Ramos (cell line): ENCODE measurements around the gene SFPQ.
"Not testable (repeated sequence)": the region's sequence is repeated elsewhere in the genome, so short reads cannot be mapped to it uniquely, and the experiment has no call there.

Experiments
- in situ Hi-C: fragments of 300-500 bp; cut with MboI; formaldehyde crosslinking; loops from one replicate; pipeline ENCODE4 v1.14.3; 2022; ENCODE audit warnings: low sequenced_read_pairs; ENCODE audit not compliant: unreplicated experiment

Gene SFPQ

DNA sequence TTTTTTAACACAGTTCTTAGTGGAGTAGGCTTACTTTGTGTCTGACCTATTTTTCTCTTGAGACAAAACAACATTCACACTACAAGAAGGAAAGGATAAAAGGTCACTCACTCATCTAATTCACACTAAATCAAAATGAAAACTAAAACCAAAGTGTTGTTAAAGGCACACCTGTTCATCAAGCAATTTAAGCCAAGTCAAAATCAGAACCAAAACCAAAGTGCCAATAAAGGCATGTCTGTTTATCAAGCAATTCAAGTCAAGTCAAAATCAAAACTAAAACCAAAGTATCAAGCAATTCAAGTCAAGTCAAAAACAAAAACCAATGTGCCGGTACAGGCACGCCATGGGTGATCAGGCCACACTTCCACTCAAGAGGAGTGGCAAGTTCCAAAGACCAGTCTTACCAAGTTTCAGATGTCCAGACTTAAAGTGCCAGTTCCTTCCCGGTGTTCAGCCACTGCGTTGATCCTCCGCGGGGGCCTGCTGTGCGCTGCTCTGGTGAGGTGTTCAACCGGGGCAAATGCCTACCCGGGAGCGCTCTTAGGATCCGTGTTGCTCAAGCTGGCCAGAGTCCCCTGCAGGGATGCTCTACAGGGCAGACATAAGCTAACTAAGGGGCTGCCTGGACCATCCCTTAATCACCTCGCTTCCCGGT is 46.9 kb downstream of the SFPQ start:
- in situ Hi-C loops, result not testable (repeated sequence)

GRCh38 chr1:35143737-35144508 is 49.0 kb downstream of the SFPQ start:
- in situ Hi-C loops, result no loop called here

DNA sequence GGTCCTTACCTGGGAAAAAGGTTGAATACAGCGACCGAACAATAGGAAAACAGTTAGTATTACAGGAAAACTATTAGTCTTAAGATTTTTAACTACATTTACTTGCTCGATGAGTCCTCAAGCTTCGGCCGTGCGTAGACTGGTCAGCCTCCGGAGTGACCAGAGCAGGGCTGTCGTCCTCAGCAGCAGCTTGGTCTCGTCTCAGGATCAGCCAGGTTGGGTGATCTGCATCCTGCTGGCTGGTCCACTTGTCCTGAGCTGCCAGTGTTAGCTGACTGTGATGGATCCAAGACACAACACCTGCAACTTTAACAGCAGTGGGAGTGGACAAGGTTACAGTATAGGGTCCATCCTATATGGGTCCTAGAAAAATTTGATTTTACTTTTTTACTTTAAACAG is 50.2 kb downstream of the SFPQ start:
- in situ Hi-C loops, result not testable (repeated sequence)

DNA sequence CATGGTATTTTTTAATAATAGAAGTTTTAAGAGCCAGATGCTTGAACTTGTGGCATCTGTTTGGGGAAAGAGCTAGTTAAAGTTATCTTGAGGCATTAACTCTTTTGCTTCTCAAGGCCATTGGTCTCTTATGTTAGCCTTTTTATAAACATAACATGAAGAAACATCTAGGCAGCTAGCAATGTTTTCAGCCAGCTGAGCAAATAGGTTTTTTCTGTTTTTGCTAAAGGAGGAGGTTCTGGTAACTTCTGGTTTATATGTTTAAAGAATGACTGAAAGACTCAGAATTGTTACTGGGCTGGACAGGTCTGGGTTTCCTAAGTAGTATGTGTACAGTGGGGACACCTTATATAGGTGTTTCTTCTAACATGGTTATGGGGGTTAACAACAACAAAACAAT is 50.7 kb downstream of the SFPQ start:
- in situ Hi-C loops, result not testable (repeated sequence)

GRCh38 chr1:35137590-35137989 is 55.4 kb downstream of the SFPQ start:
- in situ Hi-C loops, result not testable (repeated sequence)

DNA sequence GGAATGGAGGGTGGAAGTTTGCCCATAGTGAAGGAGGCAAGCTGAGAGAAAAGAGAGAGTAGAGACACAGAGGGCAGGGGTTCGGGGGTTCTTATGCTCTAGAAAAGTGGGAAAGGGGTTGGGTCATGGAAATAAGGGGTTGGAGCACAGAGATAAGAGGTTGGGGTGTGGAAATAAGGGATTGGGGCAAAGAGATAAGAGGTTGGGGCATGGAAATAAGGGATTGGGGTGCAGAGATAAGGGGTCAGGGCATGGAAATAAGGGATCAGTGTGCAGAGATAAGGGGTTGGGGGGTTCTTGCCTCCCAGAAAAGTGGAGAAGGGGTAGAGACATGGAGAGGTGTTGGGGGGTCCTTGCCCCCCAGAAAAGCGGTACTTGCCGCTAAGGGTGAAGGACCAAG is 56.2 kb downstream of the SFPQ start:
- in situ Hi-C loops, result no loop called here
